HG03342 (cell line): Measurements from ENCODE around the gene DAPK1.
"Not testable (repeated sequence)": the region's sequence is repeated elsewhere in the genome, so short reads cannot be mapped to it uniquely, and the experiment has no call there.

Experiments
- ATAC-seq: cut with Tn5 transposase; IDR thresholded peaks from one replicate; pipeline ENCODE4 v1.9.1; 2021; ENCODE audit warnings: mild to moderate bottlenecking, moderate library complexity; ENCODE audit not compliant: unreplicated experiment

Gene DAPK1

DNA sequence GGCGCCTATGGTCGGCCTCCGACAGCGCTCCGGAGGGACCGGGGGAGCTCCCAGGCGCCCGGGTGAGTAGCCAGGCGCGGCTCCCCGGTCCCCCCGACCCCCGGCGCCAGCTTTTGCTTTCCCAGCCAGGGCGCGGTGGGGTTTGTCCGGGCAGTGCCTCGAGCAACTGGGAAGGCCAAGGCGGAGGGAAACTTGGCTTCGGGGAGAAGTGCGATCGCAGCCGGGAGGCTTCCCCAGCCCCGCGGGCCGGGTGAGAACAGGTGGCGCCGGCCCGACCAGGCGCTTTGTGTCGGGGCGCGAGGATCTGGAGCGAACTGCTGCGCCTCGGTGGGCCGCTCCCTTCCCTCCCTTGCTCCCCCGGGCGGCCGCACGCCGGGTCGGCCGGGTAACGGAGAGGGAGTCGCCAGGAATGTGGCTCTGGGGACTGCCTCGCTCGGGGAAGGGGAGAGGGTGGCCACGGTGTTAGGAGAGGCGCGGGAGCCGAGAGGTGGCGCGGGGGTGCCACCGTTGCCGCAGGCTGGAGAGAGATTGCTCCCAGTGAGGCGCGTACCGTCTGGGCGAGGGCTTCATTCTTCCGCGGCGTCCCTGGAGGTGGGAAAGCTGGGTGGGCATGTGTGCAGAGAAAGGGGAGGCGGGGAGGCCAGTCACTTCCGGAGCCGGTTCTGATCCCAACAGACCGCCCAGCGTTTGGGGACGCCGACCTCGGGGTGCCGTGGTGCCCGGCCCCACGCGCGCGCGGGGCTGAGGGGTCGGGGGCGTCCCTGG is 561 bp downstream of the DAPK1 start:
- ATAC-seq, result peak; percentile 21

DNA sequence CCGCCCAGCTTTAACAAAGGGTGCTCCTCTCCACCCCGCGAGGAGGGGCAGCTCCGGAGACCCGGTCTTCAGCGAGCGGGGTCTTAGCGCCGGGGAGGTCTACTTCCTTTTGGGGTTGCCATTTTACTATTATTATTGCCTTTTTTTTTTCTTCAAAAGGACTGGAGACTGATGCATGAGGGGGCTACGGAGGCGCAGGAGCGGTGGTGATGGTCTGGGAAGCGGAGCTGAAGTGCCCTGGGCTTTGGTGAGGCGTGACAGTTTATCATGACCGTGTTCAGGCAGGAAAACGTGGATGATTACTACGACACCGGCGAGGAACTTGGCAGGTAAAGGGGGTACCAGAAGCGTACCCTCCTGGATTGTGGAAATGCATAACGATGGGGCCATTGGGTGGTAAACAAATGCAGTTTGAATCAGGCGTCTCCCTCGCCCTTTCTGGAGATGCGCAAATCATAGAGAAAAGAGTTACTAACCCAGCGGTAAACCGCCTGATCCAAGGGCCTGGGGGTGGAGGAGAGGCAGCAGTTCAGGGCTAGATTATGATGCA is 1.2 kb downstream of the DAPK1 start:
- no peak for ATAC-seq

DNA sequence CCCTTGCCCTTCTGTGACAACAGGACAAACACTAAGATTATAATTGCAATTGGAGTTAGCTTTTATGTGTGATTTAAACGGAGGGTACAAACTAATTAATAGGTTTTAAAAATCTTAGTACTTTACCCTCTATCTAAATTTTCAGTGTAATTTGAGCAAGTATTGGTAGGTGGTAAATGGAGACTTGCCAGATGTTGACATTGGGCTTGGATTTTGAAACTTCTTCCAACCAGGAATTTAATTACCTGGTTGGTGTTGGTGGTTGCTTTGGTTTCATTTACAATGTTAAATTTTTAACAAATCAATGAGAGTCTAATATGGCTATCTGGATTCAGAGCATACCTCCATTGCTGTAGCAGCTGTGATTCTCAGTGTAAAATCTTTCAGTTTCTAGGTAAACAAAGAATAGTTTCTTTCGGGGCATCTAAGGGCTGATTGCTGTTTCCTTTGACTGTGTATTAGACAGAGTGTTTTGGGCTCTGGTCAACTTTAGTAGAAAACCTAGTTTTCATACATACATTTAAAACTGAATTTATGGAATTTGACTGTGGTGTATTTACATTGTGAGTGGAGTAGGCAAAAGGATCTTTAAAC is 1.9 kb downstream of the DAPK1 start:
- peak; percentile 45 for ATAC-seq

GRCh38 chr9:87500491-87501270 is 3.0 kb downstream of the DAPK1 start:
- ATAC-seq, result no peak

DNA sequence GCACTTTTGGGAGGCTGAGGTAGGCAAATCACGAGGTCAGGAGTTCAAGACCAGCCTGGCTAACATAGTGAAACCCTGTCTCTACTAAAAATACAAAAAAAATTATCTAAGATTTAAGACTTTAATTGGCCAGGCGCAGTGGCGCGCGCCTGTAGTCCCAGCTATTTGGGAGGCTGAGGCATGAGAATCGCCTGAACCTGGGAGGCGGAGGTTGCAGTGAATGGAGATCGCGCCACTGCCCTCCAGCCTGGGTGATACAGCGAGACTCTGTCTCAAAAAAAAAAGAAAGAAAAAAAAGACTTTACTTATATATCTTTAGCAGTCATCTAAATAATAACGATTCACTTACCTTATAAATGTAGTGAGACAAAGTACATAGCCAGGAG is 3.6 kb downstream of the DAPK1 start:
- ATAC-seq, result not testable (repeated sequence)

DNA sequence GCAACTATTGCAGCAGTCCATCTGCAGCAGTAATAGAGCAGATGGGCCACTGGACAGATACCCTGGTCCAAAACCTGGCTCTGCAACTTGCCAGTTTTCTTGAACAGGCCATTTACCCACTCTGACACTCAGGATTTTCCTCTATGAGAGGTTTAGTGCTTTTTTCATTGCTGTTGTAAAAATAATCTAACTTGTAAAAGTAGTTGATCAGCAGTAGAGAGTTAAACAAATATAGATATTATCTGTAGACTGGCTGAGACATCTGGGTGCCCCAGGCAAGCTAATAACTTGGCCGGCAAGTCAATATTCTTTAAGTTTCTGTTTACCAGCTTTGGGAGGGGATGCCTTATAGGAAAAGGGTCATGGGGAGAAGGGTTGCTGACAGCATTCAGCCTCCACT is 4.1 kb downstream of the DAPK1 start:
- no peak for ATAC-seq

DNA sequence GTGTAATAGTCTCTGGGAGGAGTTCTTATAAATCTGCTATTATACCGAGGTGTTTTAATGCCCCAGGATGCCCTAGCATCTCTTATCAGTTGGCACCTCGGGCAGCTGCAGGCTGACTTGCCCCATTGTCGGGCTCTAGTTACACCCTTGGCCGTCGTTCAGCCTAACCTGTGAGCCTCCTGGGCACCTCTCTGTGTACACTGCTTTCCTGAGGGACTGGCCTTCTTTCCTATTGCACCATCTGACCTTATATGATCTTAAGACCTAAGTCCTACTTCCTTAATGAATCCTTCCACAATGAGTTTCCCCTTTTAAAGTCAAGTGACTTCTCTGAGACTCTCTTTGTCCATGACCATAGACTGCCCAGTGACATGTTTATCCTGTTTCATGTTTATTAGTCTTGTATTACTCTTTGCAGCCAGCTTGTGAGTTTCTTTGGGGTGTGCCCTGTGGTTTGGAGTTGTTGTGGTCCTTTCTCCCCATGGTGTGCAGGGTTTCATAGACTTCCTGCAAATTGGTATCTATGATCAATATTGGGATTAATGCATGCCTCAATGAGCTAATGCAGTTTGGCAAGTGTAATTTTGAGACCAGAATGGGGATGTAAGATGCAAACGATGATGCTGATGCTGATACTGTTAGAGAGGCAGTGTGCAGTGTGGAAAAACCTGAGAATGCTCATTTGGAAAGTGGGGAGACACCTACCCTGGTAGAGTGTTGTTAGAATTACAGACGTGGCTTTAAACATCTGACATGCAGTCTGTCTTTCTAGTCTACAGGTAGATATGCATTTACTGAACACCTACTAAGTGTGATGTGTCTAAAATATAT is 4.9 kb downstream of the DAPK1 start:
- ATAC-seq, result no peak

GRCh38 chr9:87503430-87503829 is 5.8 kb downstream of the DAPK1 start:
- ATAC-seq, result no peak

- ATAC-seq, result no peak
Observed at GRCh38 chr9:87503927-87504326, 6.3 kb downstream of the DAPK1 start.

GRCh38 chr9:87504938-87505337 is 7.3 kb downstream of the DAPK1 start:
- ATAC-seq, result no peak

GRCh38 chr9:87505869-87506678 is 8.4 kb downstream of the DAPK1 start:
- ATAC-seq, result no peak

GRCh38 chr9:87507576-87507975 is 9.9 kb downstream of the DAPK1 start:
- ATAC-seq, result no peak

DNA sequence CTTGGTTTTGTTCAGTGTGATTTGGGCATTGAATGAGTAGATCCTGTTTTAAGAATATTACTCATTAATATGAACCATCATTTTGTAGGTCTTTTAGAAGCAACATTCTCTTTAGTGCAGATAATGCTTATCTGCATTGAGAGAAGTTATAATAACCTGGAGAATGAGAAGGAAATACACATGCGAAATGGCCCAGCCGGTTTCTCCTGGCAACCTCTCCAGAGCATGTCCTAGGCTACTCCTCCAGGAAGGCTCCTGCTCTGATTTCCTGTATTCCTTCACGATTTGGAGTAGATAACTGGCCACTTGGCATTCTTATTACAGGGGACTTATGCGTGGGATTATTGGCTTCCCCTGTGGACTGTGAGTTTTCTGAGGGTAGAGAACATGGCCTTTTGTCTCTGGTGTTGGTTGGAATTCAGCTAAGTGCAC is 12.6 kb downstream of the DAPK1 start:
- ATAC-seq, result no peak

GRCh38 chr9:87512311-87512710 is 14.6 kb downstream of the DAPK1 start:
- ATAC-seq, result no peak

- ATAC-seq, result no peak
Observed at GRCh38 chr9:87513161-87513560, 15.5 kb downstream of the DAPK1 start.

DNA sequence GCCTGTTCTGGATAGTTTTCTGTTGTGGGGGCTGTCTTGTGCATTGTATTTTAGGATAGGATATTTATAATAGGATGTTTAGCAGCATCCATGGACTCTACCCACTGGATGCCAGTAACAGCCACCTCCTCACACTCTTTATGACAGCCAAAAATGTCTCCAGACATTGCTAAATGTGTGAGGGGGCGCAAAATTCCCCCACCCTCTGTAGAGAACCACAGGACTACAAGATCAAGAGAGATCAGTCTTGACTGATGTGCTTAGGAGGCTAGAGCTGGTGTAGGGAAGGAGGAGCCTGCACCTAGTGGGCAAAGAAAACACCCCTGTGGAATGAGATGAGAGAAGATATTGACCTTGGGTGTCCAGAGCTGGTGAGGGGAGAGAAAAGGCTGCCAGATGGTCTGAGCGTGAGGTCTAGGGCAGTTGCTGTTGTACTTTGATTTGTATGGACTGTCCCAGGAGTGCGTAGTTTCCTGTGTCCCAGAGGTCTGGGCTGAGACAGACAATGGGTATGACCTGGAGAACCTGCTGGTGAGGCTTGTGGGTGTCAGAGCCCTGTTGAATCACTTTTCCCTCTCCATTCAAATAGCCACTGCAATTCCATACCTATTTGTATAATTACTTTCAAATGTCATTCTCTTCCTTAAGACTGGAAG is 16.3 kb downstream of the DAPK1 start:
- no peak for ATAC-seq

- ATAC-seq, result no peak
Observed at GRCh38 chr9:87515006-87515405, 17.3 kb downstream of the DAPK1 start.

DNA sequence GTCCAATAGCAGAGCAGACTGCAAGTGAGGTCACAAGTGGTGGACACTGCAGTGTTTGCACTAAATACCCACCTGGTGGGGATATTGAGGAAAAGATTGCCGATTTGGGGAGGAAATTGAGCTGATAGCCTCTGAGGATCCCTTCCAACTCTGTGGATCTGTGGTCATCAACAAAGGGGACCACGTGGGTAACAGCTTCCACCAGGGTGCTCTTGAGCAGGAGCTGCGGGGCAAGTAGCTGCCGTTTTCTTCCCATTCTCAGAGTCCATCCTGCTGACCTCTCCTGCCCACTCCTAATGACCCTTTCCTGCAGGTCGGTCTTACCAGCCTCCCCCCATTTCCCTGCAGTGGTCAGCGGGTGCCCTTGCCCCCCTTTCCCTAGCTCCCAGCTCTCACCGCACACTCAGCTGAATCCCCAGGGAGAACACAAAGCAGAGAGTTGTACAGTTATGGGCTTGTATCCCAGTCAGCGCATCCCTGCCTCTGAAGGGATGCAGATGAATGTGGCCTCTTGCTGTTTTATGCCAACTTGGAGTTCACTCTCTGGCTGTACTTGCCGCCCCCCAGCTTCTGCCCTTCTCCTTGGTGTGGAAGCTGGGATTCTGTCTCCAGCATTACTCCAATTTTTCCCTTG is 18.0 kb downstream of the DAPK1 start:
- ATAC-seq, result no peak
